ENCODE measurements around the gene OR4N2. TPM values are rescaled to one million over a fixed set of nuclear protein-coding genes. Genes with fewer than 3 reads are reported as not detected.

OR4N2 gene
- total RNA-seq (ENCODE audit: low replicate concordance), result not detected in 2 replicates

GRCh38 chr14:19803470-19803869, at the start of gene OR4N2:
OR4N2 (plus strand) TSS chr14:19803770; CDS start chr14:19827449, 23,679 bp downstream.

GRCh38 chr14:19773204-19773603, 30.4 kb upstream of the OR4N2 start, which contains the start of gene OR4M1:
OR4M1 (plus strand) TSS chr14:19773504; CDS start chr14:19780323, 6,819 bp downstream.

GRCh38 chr14:19874842-19875241, 71.3 kb downstream of the OR4N2 start, which contains the start of gene OR4K2:
OR4K2 (plus strand) TSS chr14:19875142; CDS start chr14:19876268, 1,126 bp downstream.

Other genes starting within 250 kb of the OR4N2 start
- not detected in 2 replicates for gene OR11H2, start 89.9 kb upstream of the OR4N2 start, total RNA-seq (ENCODE audit: low replicate concordance)
- gene OR4Q3, start 60.2 kb upstream of the OR4N2 start, total RNA-seq (ENCODE audit: low replicate concordance), result not detected in 2 replicates
- not detected in 2 replicates for gene OR4M1, start 30.3 kb upstream of the OR4N2 start, total RNA-seq (ENCODE audit: low replicate concordance)
- gene OR4K2, start 71.4 kb downstream of the OR4N2 start, total RNA-seq (ENCODE audit: low replicate concordance), result not detected in 2 replicates
- not detected in 2 replicates for gene OR4K5, start 116.8 kb downstream of the OR4N2 start, total RNA-seq (ENCODE audit: low replicate concordance)
- gene OR4K1, start 127.1 kb downstream of the OR4N2 start, total RNA-seq (ENCODE audit: low replicate concordance), result not detected in 2 replicates
- gene OR4K15, start 171.8 kb downstream of the OR4N2 start, total RNA-seq (ENCODE audit: low replicate concordance), result not detected in 2 replicates
- gene OR4Q2, start 198.4 kb downstream of the OR4N2 start, total RNA-seq (ENCODE audit: low replicate concordance), result not detected in 2 replicates
- gene OR4K14, start 215.5 kb downstream of the OR4N2 start, total RNA-seq (ENCODE audit: low replicate concordance), result not detected in 2 replicates
- not detected in 2 replicates for gene OR4K13, start 232.3 kb downstream of the OR4N2 start, total RNA-seq (ENCODE audit: low replicate concordance)

All from smooth muscle cell of the coronary artery (primary cell).